Neural progenitor cell (in vitro differentiated cells): ENCODE measurements around the gene EFCAB6.

Experiments
- EZH2 ChIP-seq: fragments of 200-600 bp; sonication (generic); IDR thresholded peaks from 2 replicates; pipeline ENCODE4 v1.6.1; 2017; ENCODE audit warnings: antibody characterized with exemption, mild to moderate bottlenecking, moderate library complexity
- TF ChIP-seq, protein P1 (sequence below): fragments of 200-600 bp; sonication (generic); IDR thresholded peaks from 2 replicates; pipeline ENCODE4 v1.5.1; 2017; ENCODE audit warnings: antibody characterized with exemption, mild to moderate bottlenecking

DNA sequence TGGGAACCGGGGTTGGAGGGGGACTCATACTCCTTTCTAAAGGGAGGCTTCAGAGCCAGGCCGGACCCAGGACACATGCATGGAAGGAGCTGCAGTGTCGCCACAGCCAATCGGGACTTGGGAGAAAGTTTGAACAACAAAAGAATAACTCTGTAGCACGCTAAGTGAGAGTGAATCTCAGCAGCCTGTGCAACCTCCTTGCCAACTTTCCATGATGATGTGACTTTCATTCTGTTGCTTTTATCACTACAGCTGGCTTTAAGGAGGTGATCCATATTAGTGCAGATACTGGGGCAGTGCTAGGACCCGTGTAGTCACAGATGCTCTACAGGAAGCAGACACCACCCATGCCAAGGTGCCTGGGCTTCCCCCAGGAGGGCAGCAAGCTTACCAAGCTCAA is 243.0 kb downstream of the EFCAB6 start:
- TF ChIP-seq EZH2: no peak
- TF ChIP-seq, protein P1, sequence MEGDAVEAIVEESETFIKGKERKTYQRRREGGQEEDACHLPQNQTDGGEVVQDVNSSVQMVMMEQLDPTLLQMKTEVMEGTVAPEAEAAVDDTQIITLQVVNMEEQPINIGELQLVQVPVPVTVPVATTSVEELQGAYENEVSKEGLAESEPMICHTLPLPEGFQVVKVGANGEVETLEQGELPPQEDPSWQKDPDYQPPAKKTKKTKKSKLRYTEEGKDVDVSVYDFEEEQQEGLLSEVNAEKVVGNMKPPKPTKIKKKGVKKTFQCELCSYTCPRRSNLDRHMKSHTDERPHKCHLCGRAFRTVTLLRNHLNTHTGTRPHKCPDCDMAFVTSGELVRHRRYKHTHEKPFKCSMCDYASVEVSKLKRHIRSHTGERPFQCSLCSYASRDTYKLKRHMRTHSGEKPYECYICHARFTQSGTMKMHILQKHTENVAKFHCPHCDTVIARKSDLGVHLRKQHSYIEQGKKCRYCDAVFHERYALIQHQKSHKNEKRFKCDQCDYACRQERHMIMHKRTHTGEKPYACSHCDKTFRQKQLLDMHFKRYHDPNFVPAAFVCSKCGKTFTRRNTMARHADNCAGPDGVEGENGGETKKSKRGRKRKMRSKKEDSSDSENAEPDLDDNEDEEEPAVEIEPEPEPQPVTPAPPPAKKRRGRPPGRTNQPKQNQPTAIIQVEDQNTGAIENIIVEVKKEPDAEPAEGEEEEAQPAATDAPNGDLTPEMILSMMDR: no peak
